Stimulated activated CD4-positive, alpha-beta T cell treated with anti-CD3 and anti-CD28 coated beads, Interleukin-4, amount 100 ng/mL, for 4 hours (primary cell): ENCODE measurements around the gene WIPI1.
"Not testable (repeated sequence)": the region's sequence is repeated elsewhere in the genome, so short reads cannot be mapped to it uniquely, and the experiment has no call there.

Experiments
- DNase-seq, 2 experiments: peaks; one replicate each; pipeline ENCODE4 v3.0.0-alpha.2; 2020

The WIPI1 gene, protein sequence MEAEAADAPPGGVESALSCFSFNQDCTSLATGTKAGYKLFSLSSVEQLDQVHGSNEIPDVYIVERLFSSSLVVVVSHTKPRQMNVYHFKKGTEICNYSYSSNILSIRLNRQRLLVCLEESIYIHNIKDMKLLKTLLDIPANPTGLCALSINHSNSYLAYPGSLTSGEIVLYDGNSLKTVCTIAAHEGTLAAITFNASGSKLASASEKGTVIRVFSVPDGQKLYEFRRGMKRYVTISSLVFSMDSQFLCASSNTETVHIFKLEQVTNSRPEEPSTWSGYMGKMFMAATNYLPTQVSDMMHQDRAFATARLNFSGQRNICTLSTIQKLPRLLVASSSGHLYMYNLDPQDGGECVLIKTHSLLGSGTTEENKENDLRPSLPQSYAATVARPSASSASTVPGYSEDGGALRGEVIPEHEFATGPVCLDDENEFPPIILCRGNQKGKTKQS

DNA sequence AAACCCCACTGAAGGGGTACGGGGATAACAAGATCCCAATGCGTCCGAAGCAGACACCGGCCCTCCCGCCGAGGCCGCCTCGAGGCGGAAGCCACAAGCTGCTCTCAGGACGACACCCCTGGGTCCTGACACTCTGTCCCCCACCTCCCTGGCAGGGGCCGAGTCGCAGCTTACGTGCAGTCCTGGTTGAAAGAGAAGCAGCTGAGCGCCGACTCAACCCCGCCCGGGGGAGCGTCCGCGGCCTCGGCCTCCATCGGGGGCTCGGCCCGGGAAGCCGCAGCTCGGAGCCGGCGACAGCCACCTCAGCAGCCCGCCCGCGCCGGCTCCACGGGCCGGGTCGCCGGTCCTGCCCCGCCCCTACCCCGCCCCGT is at the start of gene WIPI1:
WIPI1 (minus strand) TSS at position 329 of the 371 bp plus-strand sequence; CDS start at position 254, 75 bp downstream.
- no peak for DNase-seq

GRCh38 chr17:68505951-68506350 is 48.7 kb upstream of the WIPI1 start:
- DNase-seq = no peak

GRCh38 chr17:68501074-68501473 is 43.8 kb upstream of the WIPI1 start:
- no peak for DNase-seq

DNA sequence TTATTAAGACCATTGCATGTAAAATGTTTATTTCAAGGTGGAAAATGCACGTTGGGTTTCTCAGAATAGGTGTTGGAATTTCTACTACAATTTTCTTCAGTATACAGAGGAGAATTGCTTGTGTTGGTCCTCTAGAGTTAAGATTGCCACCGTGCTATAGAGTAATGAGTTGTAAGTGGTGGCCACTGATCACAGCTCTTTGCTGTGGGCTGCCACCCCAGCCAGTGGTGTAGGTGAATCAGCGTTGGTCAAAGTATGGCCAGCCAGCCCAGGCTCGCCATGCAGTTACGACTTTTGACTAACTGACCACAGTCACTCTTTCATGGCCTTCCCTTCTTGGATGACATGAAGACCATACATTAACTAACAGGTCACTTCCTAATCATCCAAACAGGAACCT is 42.3 kb upstream of the WIPI1 start:
- DNase-seq = no peak

DNA sequence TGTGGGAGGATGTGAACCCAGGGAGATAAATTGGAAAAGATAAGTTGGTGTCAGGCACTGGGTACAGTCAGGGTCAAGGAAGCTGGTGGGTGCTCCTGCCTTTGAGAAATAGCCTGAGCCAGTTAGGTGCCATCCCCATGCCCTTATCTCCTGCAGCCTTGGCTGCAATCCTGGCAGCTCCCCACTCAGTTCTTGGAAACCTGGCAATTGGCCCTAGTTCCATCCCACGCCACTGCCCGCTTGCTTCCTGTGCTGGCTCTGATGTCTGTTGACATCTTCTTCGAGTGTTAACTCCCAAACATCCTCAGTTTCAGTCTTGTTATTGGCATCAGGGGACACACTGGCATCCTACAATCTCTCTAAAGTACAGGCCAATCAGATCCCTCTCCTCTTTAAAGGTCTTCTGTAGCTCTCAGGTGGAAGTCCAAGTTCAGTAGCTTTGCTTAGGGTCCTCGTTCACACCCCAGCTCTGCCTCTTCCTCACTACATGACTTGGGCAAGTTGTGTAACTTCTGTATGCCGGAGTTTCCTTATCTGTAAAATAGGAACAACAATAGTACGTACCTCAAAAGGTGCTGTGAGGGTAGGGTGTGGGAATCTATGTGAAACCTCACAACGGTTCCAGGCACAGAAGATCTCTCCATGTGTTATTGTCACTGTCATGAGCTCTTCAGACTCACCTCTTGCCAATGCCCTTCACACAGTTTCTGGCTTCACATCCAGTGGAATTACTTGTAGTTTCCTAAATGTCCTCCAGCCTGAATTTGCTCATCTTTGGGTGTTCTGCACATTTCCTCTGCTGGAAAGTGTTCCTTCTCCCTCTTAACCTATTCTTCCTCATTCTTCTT is 41.4 kb upstream of the WIPI1 start:
- no peak for DNase-seq

GRCh38 chr17:68497885-68498319 is 40.6 kb upstream of the WIPI1 start:
- DNase-seq = no peak

DNA sequence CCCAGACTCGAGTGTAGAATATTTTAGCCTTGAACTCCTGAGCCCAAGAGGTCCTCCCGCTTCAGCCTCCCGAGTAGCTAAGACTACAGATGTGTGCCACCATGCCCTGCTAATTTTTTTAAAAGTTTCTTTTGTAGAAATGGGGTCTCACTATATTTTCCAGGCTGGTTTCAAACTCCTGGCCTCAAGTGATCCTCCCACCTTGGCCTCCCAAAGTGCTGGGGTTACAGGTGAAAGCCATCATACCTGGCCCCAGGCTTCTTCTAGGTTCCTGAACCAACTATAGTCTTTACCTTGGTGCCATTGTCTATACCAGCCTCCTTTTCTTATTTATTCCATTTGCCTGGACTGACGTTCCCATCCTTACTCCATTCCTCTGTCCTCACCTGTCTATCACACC is 37.8 kb upstream of the WIPI1 start:
- DNase-seq = no peak

DNA sequence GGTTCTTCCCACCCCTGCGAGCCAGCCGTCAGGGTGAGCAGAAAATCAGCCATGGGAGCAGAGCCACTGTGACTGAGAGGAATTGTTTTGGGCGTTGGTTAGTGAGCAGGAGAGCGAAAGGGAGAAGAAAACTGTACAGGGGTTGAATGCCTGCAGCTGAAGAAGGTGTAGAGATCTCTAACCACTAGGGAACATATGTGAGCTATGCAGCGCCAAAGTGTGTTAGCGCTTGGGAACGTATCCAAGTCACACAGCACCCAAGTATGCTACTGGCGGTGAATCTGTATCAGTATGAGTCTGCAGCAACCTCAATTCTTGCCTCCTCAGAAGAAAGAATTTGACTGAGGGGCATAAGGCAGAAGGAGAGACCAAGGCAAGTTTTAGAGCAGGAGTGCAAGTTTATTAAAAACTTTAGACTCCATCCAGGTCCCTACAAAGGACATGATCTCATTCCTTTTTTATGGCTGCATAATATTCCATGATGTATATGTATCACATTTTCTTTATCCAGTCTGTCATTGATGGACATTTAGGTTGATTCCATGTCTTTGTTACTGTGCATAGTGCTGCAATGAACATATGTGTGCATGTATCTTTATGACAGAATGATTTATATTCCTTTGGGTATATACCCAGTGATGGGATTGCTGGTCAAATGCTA is 35.2 kb upstream of the WIPI1 start:
- DNase-seq = not testable (repeated sequence)

DNA sequence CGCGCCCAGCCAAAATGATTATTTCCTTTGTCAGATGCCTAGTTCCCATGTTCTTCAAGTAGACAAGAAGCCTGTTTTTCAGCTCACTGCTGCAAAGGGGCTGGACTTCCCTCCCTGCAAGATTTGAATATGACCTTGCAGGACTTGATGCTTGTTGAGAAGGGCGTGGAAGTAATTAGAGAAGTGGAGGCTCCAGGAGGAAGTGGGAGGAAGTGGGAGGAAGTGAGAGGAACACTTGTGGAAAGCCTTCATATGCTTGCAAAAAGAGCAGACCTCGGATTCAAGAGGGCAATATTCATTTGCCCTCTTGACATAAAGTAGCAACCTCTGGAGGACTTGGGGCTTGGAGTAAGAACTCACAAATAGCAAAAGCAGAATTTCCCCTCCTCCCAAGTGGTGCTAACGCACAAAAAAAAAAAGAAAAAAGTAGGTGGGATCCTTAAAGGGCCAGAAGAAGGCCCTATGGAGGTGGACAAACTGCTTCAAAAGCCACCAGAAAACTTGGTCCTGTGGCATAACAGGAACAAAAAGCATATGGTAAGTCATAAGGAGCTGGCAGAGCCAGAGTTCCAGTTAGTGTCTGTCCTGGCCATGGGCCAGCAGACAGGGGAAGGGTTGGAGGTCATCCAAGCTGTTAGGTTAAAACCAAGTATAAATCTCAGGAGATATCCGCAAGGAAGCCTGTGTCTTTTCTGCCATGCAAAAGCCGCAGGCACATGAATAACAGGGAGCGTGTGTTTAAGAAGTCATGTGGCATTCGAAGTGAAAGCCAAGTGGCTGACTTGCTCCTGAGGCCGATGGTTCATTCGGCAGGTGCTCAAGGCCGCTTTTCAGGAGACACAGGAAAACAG is 34.3 kb upstream of the WIPI1 start:
- DNase-seq = no peak

GRCh38 chr17:68489919-68490318 is 32.6 kb upstream of the WIPI1 start:
- no peak for DNase-seq

- DNase-seq = no peak
These were observed 27.2 kb upstream of the WIPI1 start for GRCh38 chr17:68484458-68484857.

GRCh38 chr17:68482576-68483041 is 25.3 kb upstream of the WIPI1 start:
- DNase-seq = no peak

DNA sequence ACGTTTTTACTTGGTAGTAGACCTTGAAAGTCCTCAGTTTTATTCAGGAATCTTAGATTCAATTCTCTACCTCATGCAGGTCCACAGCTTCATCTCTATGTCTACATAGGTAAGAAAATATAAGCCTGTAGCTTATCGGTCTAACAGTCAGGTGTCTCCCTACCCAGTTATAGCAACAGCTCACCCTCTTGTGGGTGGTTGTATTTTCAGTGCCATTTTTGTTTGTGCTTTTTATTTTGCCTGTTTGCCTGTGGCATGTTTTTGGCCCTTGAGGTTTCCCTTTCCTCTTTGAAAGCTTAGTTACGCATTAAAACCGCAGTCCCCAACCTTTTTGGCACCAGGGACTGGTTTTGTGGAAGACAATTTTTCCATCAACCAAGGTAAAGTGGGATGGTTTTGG is 23.6 kb upstream of the WIPI1 start:
- no peak for DNase-seq

DNA sequence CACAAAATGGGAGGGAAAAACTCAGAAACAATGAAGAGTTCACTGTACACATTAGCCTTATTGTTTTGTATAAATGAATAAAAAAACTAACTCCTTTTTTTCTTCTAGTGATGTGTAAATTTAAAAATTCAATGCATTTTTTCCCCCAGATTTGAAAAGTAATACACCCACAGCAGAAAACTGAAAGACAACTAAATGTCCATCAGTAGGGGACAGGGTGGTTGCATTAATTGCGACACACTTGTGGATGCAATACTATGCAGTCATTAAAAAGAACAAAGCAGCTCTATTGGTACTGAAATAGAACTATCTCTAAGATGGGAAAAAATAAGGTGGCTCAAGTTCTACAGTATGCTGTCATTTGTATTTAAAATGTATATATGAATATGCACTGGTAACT is 13.7 kb upstream of the WIPI1 start:
- no peak for DNase-seq

- DNase-seq = no peak
These were observed 11.5 kb upstream of the WIPI1 start for GRCh38 chr17:68468788-68469187.

DNA sequence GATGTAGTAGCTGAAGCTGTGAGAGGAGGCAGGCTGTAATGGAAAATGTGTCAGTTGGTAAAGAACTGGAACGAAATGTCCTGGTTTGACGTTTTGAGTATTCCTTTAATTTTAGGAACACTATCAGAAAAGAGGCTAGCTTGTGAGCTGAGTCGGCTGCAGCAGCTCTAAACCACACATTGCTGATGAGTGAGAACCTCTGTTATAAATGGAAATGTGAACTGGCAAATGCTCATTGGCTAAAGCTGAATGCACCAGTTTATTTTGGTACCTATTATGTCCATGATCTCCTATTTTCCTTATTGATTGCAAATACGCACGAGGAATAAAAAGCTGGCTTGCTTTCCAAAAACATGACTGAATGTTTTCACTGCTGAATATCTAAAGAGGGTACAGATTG is 11.0 kb upstream of the WIPI1 start:
- no peak for DNase-seq

DNA sequence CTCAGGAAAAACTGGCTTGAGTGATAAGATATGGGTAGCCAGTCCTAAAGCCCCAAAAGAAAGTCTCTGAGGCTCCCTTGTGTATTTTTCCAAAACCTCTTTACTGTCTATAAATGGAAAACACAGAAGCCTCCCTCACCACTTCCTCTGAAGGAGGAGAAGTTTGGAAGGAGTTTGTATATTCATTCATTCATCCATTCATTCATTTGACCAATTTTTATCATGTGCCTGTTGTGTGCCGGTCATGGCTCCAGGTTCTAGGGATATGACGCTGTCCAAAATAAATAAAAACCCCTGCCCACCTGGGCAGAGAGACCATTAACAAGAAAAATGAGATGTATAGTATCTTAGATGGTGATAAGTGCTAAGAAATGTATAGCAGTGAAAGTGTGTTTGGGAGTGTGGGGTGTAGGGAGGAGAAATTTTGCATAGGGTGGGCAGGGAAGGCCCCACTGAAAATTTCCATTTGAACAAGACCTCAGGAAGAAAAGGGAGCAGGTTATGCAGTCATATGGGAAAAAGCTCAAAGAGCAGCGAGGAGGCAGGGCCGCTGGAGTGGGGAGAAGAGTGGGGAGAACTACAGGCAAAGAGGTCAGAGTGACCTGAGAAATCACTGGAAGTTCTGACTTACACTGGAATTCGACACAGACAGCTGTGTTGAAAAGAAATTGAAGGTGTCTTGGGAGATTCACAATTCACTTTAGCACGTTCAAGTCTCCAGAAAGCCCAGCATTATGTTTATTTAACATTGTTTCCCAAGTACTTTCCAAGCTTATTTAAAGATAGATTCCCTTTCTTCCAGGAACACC is 6.1 kb upstream of the WIPI1 start:
- no peak for DNase-seq

- DNase-seq = peak; percentile 38 to 67
These were observed 5.3 kb upstream of the WIPI1 start for GRCh38 chr17:68462381-68463210.

DNA sequence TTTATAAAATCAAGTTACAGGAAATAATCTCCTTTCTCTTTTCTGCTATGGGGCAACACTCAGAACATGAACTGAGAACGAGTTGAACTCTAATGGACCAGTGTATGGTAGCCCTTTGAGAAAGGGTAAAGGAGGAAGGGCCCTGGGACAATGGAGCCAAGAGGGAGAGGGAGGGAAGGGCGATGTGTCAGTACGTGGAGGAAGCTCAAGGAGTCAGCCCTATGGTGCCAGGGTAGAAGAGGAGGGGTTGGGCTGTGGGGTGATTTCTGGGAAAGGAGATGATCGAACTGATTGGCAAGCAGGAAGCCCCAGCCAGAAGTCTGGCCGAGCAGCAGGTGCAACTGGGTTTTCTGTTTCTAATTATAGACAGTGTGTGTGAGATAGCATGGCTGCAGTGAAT is 4.3 kb upstream of the WIPI1 start:
- DNase-seq = peak in 1 of 2 experiments; percentile 34

- no peak for DNase-seq
These were observed 3.8 kb upstream of the WIPI1 start for GRCh38 chr17:68461122-68461539.
